Liver (tissue), 9 donors: ENCODE data around the gene NKAIN1. TPM values are rescaled to one million over a fixed set of nuclear protein-coding genes. Genes with fewer than 3 reads are reported as not detected.

Source experiments
- DNase-seq: peaks from one replicate; pipeline ENCODE4 v3.0.0-alpha.2; 2017; ENCODE audit warnings: low spot score
- H3K27ac ChIP-seq, 2 donors: one replicate each; pipeline ENCODE4 v1.7.0; 2013; ENCODE audit warnings: inconsistent platforms in 2 of 2, low read length in 2 of 2, control low read depth in 1 of 2, low read depth in 1 of 2, mild to moderate bottlenecking in 1 of 2
- H3K27me3 ChIP-seq, 4 donors: one replicate each; pipeline versions ENCODE4 v1.6.1 to v1.7.0; 2013; ENCODE audit warnings: low read length in 3 of 4, inconsistent platforms in 1 of 4, mild to moderate bottlenecking in 1 of 4, moderate library complexity in 1 of 4; ENCODE audit not compliant: control insufficient read depth in 4 of 4, insufficient read depth in 4 of 4
- H3K36me3 ChIP-seq, 4 donors: one replicate each; pipeline versions ENCODE4 v1.6.1 to v1.7.0; 2013; ENCODE audit warnings: low read length in 3 of 4, mild to moderate bottlenecking in 3 of 4, low read depth in 1 of 4, moderate library complexity in 1 of 4; ENCODE audit not compliant: control insufficient read depth in 4 of 4, insufficient read depth in 3 of 4
- H3K4me1 ChIP-seq, 4 donors: one replicate each; pipeline versions ENCODE4 v1.6.1 to v1.7.0; 2013; ENCODE audit warnings: low read length in 3 of 4, mild to moderate bottlenecking in 3 of 4, moderate library complexity in 1 of 4; ENCODE audit not compliant: control insufficient read depth in 4 of 4, insufficient read depth in 4 of 4
- H3K4me3 ChIP-seq, 3 donors: one replicate each; pipeline versions ENCODE4 v1.6.1 to v1.7.0; 2013; ENCODE audit warnings: low read length in 3 of 3, control low read depth in 1 of 3, low read depth in 1 of 3, mild to moderate bottlenecking in 1 of 3
- H3K9ac ChIP-seq, 2 donors: one replicate each; pipeline ENCODE4 v1.7.0; 2013; ENCODE audit warnings: low read length in 2 of 2, mild to moderate bottlenecking in 2 of 2, moderate library complexity in 2 of 2, control low read depth in 1 of 2, low read depth in 1 of 2
- H3K9me3 ChIP-seq, 4 donors: one replicate each; pipeline versions ENCODE4 v1.6.1 to v1.7.0; 2013; ENCODE audit warnings: low read length in 3 of 4; ENCODE audit not compliant: control insufficient read depth in 4 of 4
- CTCF ChIP-seq: fragments of 150-350 bp; IDR thresholded peaks from 2 replicates; pipeline ENCODE4 v1.5.1; 2017; ENCODE audit warnings: improper control_type of control experiment, low read depth, low read length; ENCODE audit not compliant: missing input control
- EGR1 ChIP-seq, 2 donors: IDR thresholded peaks; 2 replicates each; pipeline ENCODE4 v1.6.1; 2016 to 2018; ENCODE audit warnings: antibody characterized with exemption in 2 of 2, low read depth in 2 of 2
- FOXA1 ChIP-seq: IDR thresholded peaks from 2 replicates; pipeline ENCODE4 v1.6.1; 2016; ENCODE audit warnings: antibody characterized with exemption
- FOXA2 ChIP-seq: IDR thresholded peaks from 2 replicates; pipeline ENCODE4 v1.6.1; 2016; ENCODE audit warnings: antibody characterized with exemption
- GABPA ChIP-seq, 2 donors: IDR thresholded peaks in 1 of 2; conservative IDR thresholded peaks in 1 of 2; 2 replicates each; pipeline ENCODE4 v1.6.1; 2016; ENCODE audit warnings: antibody characterized with exemption in 2 of 2, mild to moderate bottlenecking in 1 of 2, moderate library complexity in 1 of 2
- HNF4A ChIP-seq, 2 donors: conservative IDR thresholded peaks; 2 replicates each; pipeline ENCODE4 v1.6.1; 2016; ENCODE audit warnings: antibody characterized with exemption in 2 of 2, mild to moderate bottlenecking in 2 of 2
- HNF4G ChIP-seq: IDR thresholded peaks from 2 replicates; pipeline ENCODE4 v1.6.1; 2016; ENCODE audit warnings: antibody characterized with exemption
- JUND ChIP-seq, 2 donors: IDR thresholded peaks; 2 replicates each; pipeline ENCODE4 v1.6.1; 2016; ENCODE audit warnings: antibody characterized with exemption in 2 of 2
- NR2F2 ChIP-seq: IDR thresholded peaks from 2 replicates; pipeline ENCODE4 v1.6.1; 2016; ENCODE audit warnings: antibody characterized with exemption
- RAD21 ChIP-seq, 2 donors: IDR thresholded peaks; 2 replicates each; pipeline ENCODE4 v1.6.1; 2016; ENCODE audit warnings: antibody characterized with exemption in 2 of 2, mild to moderate bottlenecking in 2 of 2
- REST ChIP-seq: IDR thresholded peaks from 2 replicates; pipeline ENCODE4 v1.6.1; 2016; ENCODE audit warnings: antibody characterized with exemption, mild to moderate bottlenecking
- RXRA ChIP-seq, 2 donors: IDR thresholded peaks; 2 replicates each; pipeline ENCODE4 v1.6.1; 2017 to 2018; ENCODE audit warnings: antibody characterized with exemption in 2 of 2, mild to moderate bottlenecking in 1 of 2
- SP1 ChIP-seq: IDR thresholded peaks from 2 replicates; pipeline ENCODE4 v1.6.1; 2018; ENCODE audit warnings: antibody characterized with exemption, mild to moderate bottlenecking
- TAF1 ChIP-seq: conservative IDR thresholded peaks from 2 replicates; pipeline ENCODE4 v1.6.1; 2016; ENCODE audit warnings: antibody characterized with exemption, mild to moderate bottlenecking
- YY1 ChIP-seq: IDR thresholded peaks from 2 replicates; pipeline ENCODE4 v1.6.1; 2016; ENCODE audit warnings: antibody characterized with exemption, mild to moderate bottlenecking
- WGBS: extraction: QIAGEN DNeasy Blood & Tissue Kit; methylation state at CpG from one replicate; pipeline ENCODE4 v1.1.7; 2013; 5-methylcytosine and 5-hydroxymethylcytosine counted together
- polyA plus RNA-seq, 2 donors: library from polyadenylated mRNA; stranded (reverse) in 1 of 2; unstranded in 1 of 2; fragments of 200-250 nt in 1 of 2; fragments of >200 nt in 1 of 2; fragmentation: Nextera tagmentation in 1 of 2; extraction: Ambion mirVana in 1 of 2; gene quantifications; one replicate each; pipeline versions ENCODE4 v1.2.1 to v1.2.3, GENCODE V29; 2013 to 2015
- total RNA-seq, 2 donors: library from RNA; depleted of rRNA; stranded (reverse); fragments of >200 nt; gene quantifications; one replicate each; pipeline ENCODE4 v1.2.3, GENCODE V29; 2014
- TF ChIP-seq, protein P1 (sequence below): IDR thresholded peaks from 2 replicates; pipeline ENCODE4 v1.6.1; 2016; ENCODE audit warnings: antibody characterized with exemption
- TF ChIP-seq, protein P2 (sequence below): IDR thresholded peaks from 2 replicates; pipeline ENCODE4 v1.6.1; 2016; ENCODE audit warnings: antibody characterized with exemption
- TF ChIP-seq, protein P3 (sequence below): IDR thresholded peaks from 2 replicates; pipeline ENCODE4 v1.6.1; 2016; ENCODE audit warnings: antibody characterized with exemption
- donor health status: healthy.
- donor health status: healthy.
- donor health status: healthy.
- donor health status: healthy.
- donor health status: healthy.

The NKAIN1 gene
- total and polyA plus RNA-seq, 4 donors: not detected

GRCh38 chr1:31257213-31257612 lies 17.5 kb upstream of the NKAIN1 start (continued):
- TF ChIP-seq FOXA2: no peak

GRCh38 chr1:31249854-31250253 lies 10.2 kb upstream of the NKAIN1 start:
- Histone ChIP-seq H3K4me1 (no peaks in the 10 kb centered on the region), H3K4me3 (no peak overlapping the region), H3K36me3 (no peaks in the 10 kb centered on the region), H3K9ac (no peak overlapping the region), H3K27ac (no peak overlapping the region), H3K9me3 (no peaks in the 10 kb centered on the region), H3K27me3 (no peaks in the 10 kb centered on the region)
- no peak for DNase-seq
- WGBS: 96% methylated on average over 3 of the region's 3 CpGs
- TF ChIP-seq, protein P1, sequence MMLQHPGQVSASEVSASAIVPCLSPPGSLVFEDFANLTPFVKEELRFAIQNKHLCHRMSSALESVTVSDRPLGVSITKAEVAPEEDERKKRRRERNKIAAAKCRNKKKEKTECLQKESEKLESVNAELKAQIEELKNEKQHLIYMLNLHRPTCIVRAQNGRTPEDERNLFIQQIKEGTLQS: no peak
- TF ChIP-seq FOXA1 (no peak), JUND (IDR thresholded peaks at IDR 0.05) (no peak), RAD21 (IDR thresholded peaks at IDR 0.05) (no peak), FOXA2 (no peak), YY1 (no peak), NR2F2 (no peak), GABPA (IDR thresholded peaks at IDR 0.05 in 1 of 2, conservative IDR thresholded peaks at IDR 0.05 in 1 of 2) (no peak), RXRA (IDR thresholded peaks at IDR 0.05) (no peak), HNF4A (conservative IDR thresholded peaks at IDR 0.05) (no peak), EGR1 (IDR thresholded peaks at IDR 0.05; ENCODE audit: low read depth in 2 of 2) (no peak), TAF1 (no peak), SP1 (no peak), CTCF (no peak), REST (no peak), HNF4G (no peak)
- TF ChIP-seq, protein P2, sequence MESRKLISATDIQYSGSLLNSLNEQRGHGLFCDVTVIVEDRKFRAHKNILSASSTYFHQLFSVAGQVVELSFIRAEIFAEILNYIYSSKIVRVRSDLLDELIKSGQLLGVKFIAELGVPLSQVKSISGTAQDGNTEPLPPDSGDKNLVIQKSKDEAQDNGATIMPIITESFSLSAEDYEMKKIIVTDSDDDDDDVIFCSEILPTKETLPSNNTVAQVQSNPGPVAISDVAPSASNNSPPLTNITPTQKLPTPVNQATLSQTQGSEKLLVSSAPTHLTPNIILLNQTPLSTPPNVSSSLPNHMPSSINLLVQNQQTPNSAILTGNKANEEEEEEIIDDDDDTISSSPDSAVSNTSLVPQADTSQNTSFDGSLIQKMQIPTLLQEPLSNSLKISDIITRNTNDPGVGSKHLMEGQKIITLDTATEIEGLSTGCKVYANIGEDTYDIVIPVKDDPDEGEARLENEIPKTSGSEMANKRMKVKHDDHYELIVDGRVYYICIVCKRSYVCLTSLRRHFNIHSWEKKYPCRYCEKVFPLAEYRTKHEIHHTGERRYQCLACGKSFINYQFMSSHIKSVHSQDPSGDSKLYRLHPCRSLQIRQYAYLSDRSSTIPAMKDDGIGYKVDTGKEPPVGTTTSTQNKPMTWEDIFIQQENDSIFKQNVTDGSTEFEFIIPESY: no peak
- TF ChIP-seq, protein P3, sequence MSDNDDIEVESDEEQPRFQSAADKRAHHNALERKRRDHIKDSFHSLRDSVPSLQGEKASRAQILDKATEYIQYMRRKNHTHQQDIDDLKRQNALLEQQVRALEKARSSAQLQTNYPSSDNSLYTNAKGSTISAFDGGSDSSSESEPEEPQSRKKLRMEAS: no peak
